WTC11 (cell line): ENCODE data around the gene COPS9. TPM values are rescaled to one million over a fixed set of nuclear protein-coding genes. Genes with fewer than 3 reads are reported as not detected.

ENCODE experiments used
- ATAC-seq: fragments of 200-7000 bp; cut with Tn5 transposase; 2 replicates; pipeline ENCODE4 v1.10.0; 2021; ENCODE audit warnings: mild to moderate bottlenecking, moderate library complexity
- CTCF ChIA-PET: fragments of 300-600 bp; sonication (Branson Sonifier 250); formaldehyde crosslinking; loops from one replicate; lab custom pipeline; 2021; ENCODE audit warnings: antibody characterized with exemption; lab: Charles Lee
- POLR2A ChIA-PET: fragments of 350-600 bp; sonication (Branson Sonifier 250); formaldehyde crosslinking; loops from one replicate; lab custom pipeline; 2021; ENCODE audit warnings: antibody characterized with exemption; lab: Charles Lee
- DNase-seq: peaks from one replicate; pipeline ENCODE4 v3.0.0; 2021; ENCODE audit warnings: low spot score
- H3K27ac Mint-ChIP-seq: 2 replicates; pipeline ENCODE4 v1.8.0; 2021; ENCODE audit warnings: mixed read lengths
- H3K27me3 Mint-ChIP-seq: 2 replicates; pipeline ENCODE4 v1.8.0; 2021; ENCODE audit warnings: low read depth, mild to moderate bottlenecking, moderate library complexity, mixed read lengths
- H3K36me3 Mint-ChIP-seq: 2 replicates; pipeline ENCODE4 v1.8.0; 2021; ENCODE audit warnings: mixed read lengths
- H3K4me1 Mint-ChIP-seq: 2 replicates; pipeline ENCODE4 v1.8.0; 2022; ENCODE audit warnings: mixed read lengths
- H3K4me3 Mint-ChIP-seq: 2 replicates; pipeline ENCODE4 v1.8.0; 2021; ENCODE audit warnings: mild to moderate bottlenecking, moderate library complexity, mixed read lengths
- H3K9me3 Mint-ChIP-seq: 2 replicates; pipeline ENCODE4 v1.8.0; 2021; ENCODE audit warnings: mixed read lengths
- AFF4 ChIP-seq: sonication (generic); formaldehyde crosslinking; IDR thresholded peaks from 2 replicates; pipeline ENCODE4 v1.8.1; 2023; ENCODE audit warnings: mild to moderate bottlenecking, missing genetic modification reagents, borderline replicate concordance
- CDX4 ChIP-seq: fragments of 250-450 bp; sonication (Bioruptor Pico); IDR thresholded peaks from 2 replicates; pipeline ENCODE4 v1.9.0; 2021; ENCODE audit warnings: moderate library complexity, mild to moderate bottlenecking, inconsistent platforms, borderline replicate concordance
- CTCF ChIP-seq: fragments of 200-600 bp; IDR thresholded peaks from 2 replicates; pipeline ENCODE4 v1.8.0; 2022; ENCODE audit warnings: antibody characterized with exemption
- E2F1 ChIP-seq: sonication (generic); formaldehyde crosslinking; IDR thresholded peaks from 2 replicates; pipeline ENCODE4 v1.8.0; 2022; ENCODE audit warnings: mild to moderate bottlenecking, missing genetic modification reagents
- E2F4 ChIP-seq: sonication (generic); formaldehyde crosslinking; IDR thresholded peaks from 2 replicates; pipeline ENCODE4 v1.8.1; 2022; ENCODE audit warnings: low read depth, mild to moderate bottlenecking, moderate library complexity, missing genetic modification reagents, borderline replicate concordance
- ETV6 ChIP-seq: sonication (generic); formaldehyde crosslinking; IDR thresholded peaks from 2 replicates; pipeline ENCODE4 v1.8.1; 2022; ENCODE audit warnings: mild to moderate bottlenecking, missing genetic modification reagents
- GTF2I ChIP-seq: fragments of 250-450 bp; sonication (Bioruptor Pico); conservative IDR thresholded peaks from 2 replicates; pipeline ENCODE4 v1.4.0; 2021; ENCODE audit warnings: mild to moderate bottlenecking
- HMGA2 ChIP-seq: fragments of 250-450 bp; sonication (Bioruptor Pico); IDR thresholded peaks from 2 replicates; pipeline ENCODE4 v1.4.0; 2021; ENCODE audit warnings: mild to moderate bottlenecking, moderate library complexity
- MXD4 ChIP-seq: fragments of 250-450 bp; sonication (Bioruptor Pico); IDR thresholded peaks from 2 replicates; pipeline ENCODE4 v1.8.0; 2021; ENCODE audit warnings: mild to moderate bottlenecking, moderate library complexity, borderline replicate concordance
- NR1H2 ChIP-seq: sonication (generic); formaldehyde crosslinking; IDR thresholded peaks from 2 replicates; pipeline ENCODE4 v1.9.0; 2021; ENCODE audit warnings: mild to moderate bottlenecking, moderate library complexity, missing genetic modification reagents
- PRDM15 ChIP-seq: sonication (generic); formaldehyde crosslinking; IDR thresholded peaks from 2 replicates; pipeline ENCODE4 v1.8.0; 2022; ENCODE audit warnings: missing genetic modification reagents
- RELA ChIP-seq: sonication (generic); formaldehyde crosslinking; IDR thresholded peaks from 2 replicates; pipeline ENCODE4 v1.8.1; 2022; ENCODE audit warnings: missing genetic modification reagents, mild to moderate bottlenecking, borderline replicate concordance
- SMAD3 ChIP-seq: sonication (generic); formaldehyde crosslinking; IDR thresholded peaks from 2 replicates; pipeline ENCODE4 v1.8.0; 2022; ENCODE audit warnings: missing genetic modification reagents, mild to moderate bottlenecking, borderline replicate concordance
- TP53 ChIP-seq: sonication (generic); formaldehyde crosslinking; IDR thresholded peaks from 2 replicates; pipeline ENCODE4 v1.8.1; 2023; ENCODE audit warnings: mild to moderate bottlenecking, missing genetic modification reagents
- ZSCAN18 ChIP-seq: fragments of 250-450 bp; sonication (Bioruptor Pico); IDR thresholded peaks from 2 replicates; pipeline ENCODE4 v2.1.2; 2022; ENCODE audit warnings: mild to moderate bottlenecking, moderate library complexity
- total RNA-seq: library from RNA; stranded (reverse); gene quantifications from 3 replicates; pipeline ENCODE4 v1.2.3, GENCODE V29; 2021

COPS9 gene
- total RNA-seq, 1 experiment from 2014 or later, result 142 TPM

- DNase-seq (no peak), ATAC-seq (no peak)
- H3K4me1 Mint-ChIP-seq, result no peaks in the 10 kb centered on the region
- CTCF ChIA-PET, result no interaction called here
- H3K9me3 Mint-ChIP-seq, result peaks cover 14% of the 10 kb centered on the region
- no peak overlapping the region for H3K4me3 Mint-ChIP-seq
- POLR2A ChIA-PET, result no interaction called here
- TF ChIP-seq NR1H2 (CRISPR knock-in tag) (no peak), CTCF (no peak), RELA (CRISPR knock-in tag) (no peak), AFF4 (CRISPR knock-in tag) (no peak), CDX4 (CRISPR knock-in tag) (no peak), TP53 (CRISPR knock-in tag) (no peak), ETV6 (CRISPR knock-in tag) (no peak), GTF2I (no peak), E2F4 (CRISPR knock-in tag) (no peak), HMGA2 (CRISPR knock-in tag) (no peak), ZSCAN18 (no peak)
- H3K27ac Mint-ChIP-seq, result no peak overlapping the region
- 0 out of 2 replicates have a peak, but pooled peaks cover 4% of the 10 kb centered on the region for H3K27me3 Mint-ChIP-seq
- peaks cover 2% of the 10 kb centered on the region; the same call in 1 of the 2 replicates for H3K36me3 Mint-ChIP-seq
These were observed 28.5 kb upstream of the COPS9 start for GRCh38 chr2:240164586-240164985.

GRCh38 chr2:240163844-240164574 lies 27.9 kb upstream of the COPS9 start:
- peaks cover 2% of the 10 kb centered on the region; the same call in 1 of the 2 replicates for H3K36me3 Mint-ChIP-seq
- H3K9me3 Mint-ChIP-seq, result peaks cover 14% of the 10 kb centered on the region
- H3K4me3 Mint-ChIP-seq, result no peak overlapping the region
- no peak for ATAC-seq
- no peak overlapping the region for H3K27ac Mint-ChIP-seq
- H3K4me1 Mint-ChIP-seq, result no peaks in the 10 kb centered on the region
- CTCF ChIA-PET, result no interaction called here
- H3K27me3 Mint-ChIP-seq, result 0 out of 2 replicates have a peak, but pooled peaks cover 4% of the 10 kb centered on the region
- POLR2A ChIA-PET, result no interaction called here
- DNase-seq, result no peak
- TF ChIP-seq PRDM15, result no peak
- TF ChIP-seq SMAD3, result no peak
- no peak for TF ChIP-seq CTCF
- TF ChIP-seq E2F1, result no peak
- no peak for TF ChIP-seq MXD4 (CRISPR knock-in tag)
